ENCODE measurements around the gene TDRD7.

Gene TDRD7

DNA sequence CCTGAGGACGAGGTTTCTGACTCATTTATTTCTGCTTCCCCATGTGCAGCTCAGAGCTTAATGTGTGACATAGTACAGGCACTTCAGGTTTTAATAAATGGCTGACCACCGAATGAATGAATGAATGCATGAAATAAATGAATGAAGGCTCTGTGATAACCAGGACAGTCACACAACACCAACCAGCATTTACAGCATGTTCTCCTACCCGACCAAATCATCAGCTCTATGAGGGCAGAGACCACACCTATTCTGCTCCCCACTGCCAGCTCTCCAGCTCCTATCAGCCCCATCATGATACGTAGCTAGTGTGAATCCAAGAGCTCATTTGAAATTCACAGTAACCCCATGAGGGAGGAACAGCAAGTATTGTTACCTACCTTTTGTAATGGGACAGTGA is 94.4 kb downstream of the TDRD7 start:
- Histone ChIP-seq H3K4me3 (ENCODE audit: low read length) (no peak overlapping the region), H3K4me1 (ENCODE audit: control insufficient read depth, insufficient read depth, low read length) (peaks cover 34% of the 10 kb centered on the region), H3K9ac (ENCODE audit: low read length) (no peak overlapping the region), H3K9me3 (ENCODE audit: control insufficient read depth, low read length) (no peaks in the 10 kb centered on the region), H3K27me3 (ENCODE audit: control insufficient read depth, insufficient read depth, low read length) (peaks cover 37% of the 10 kb centered on the region), H3K36me3 (ENCODE audit: control insufficient read depth, insufficient read depth, low read length) (no peaks in the 10 kb centered on the region)

DNA sequence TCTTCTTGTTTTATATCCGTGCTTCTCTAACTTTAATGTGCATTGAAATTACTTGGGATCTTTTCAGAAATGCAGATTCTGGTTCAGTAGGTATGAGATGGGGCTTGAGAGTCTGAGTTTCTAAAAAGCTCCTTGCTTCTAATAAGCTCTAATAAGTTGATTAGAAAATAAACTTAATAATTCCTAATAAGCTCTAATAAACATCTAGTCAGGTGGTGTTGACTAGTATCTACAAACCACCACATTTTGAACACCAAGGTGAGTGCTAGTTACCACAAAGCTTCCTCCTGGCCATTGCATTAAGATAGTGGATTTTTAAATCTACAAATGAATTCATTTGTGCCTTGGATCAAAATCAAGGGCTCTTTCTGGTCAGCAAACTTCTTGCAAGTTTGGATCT is 94.9 kb downstream of the TDRD7 start:
- H3K9me3 ChIP-seq (ENCODE audit: control insufficient read depth, low read length), result no peaks in the 10 kb centered on the region
- H3K9ac ChIP-seq (ENCODE audit: low read length), result no peak overlapping the region
- H3K4me1 ChIP-seq (ENCODE audit: control insufficient read depth, insufficient read depth, low read length), result peaks cover 39% of the 10 kb centered on the region
- H3K36me3 ChIP-seq (ENCODE audit: control insufficient read depth, insufficient read depth, low read length), result no peaks in the 10 kb centered on the region
- no peak overlapping the region for H3K4me3 ChIP-seq (ENCODE audit: low read length)
- peaks cover 36% of the 10 kb centered on the region for H3K27me3 ChIP-seq (ENCODE audit: control insufficient read depth, insufficient read depth, low read length)

- H3K36me3 ChIP-seq (ENCODE audit: control insufficient read depth, insufficient read depth, low read length), result no peaks in the 10 kb centered on the region
- peaks cover 36% of the 10 kb centered on the region for H3K4me1 ChIP-seq (ENCODE audit: control insufficient read depth, insufficient read depth, low read length)
- H3K27me3 ChIP-seq (ENCODE audit: control insufficient read depth, insufficient read depth, low read length), result peaks cover 29% of the 10 kb centered on the region
- H3K9ac ChIP-seq (ENCODE audit: low read length), result no peak overlapping the region
- no peak overlapping the region for H3K4me3 ChIP-seq (ENCODE audit: low read length)
- H3K9me3 ChIP-seq (ENCODE audit: control insufficient read depth, low read length), result no peaks in the 10 kb centered on the region
These were observed 95.6 kb downstream of the TDRD7 start for GRCh38 chr9:97507428-97507984.

- Histone ChIP-seq H3K4me3 (ENCODE audit: low read length) (no peak overlapping the region), H3K36me3 (ENCODE audit: control insufficient read depth, insufficient read depth, low read length) (no peaks in the 10 kb centered on the region), H3K9me3 (ENCODE audit: control insufficient read depth, low read length) (no peaks in the 10 kb centered on the region), H3K27me3 (ENCODE audit: control insufficient read depth, insufficient read depth, low read length) (peaks cover 15% of the 10 kb centered on the region), H3K9ac (ENCODE audit: low read length) (no peak overlapping the region), H3K4me1 (ENCODE audit: control insufficient read depth, insufficient read depth, low read length) (peaks cover 23% of the 10 kb centered on the region)
These were observed 97.0 kb downstream of the TDRD7 start for GRCh38 chr9:97508852-97509251.

DNA sequence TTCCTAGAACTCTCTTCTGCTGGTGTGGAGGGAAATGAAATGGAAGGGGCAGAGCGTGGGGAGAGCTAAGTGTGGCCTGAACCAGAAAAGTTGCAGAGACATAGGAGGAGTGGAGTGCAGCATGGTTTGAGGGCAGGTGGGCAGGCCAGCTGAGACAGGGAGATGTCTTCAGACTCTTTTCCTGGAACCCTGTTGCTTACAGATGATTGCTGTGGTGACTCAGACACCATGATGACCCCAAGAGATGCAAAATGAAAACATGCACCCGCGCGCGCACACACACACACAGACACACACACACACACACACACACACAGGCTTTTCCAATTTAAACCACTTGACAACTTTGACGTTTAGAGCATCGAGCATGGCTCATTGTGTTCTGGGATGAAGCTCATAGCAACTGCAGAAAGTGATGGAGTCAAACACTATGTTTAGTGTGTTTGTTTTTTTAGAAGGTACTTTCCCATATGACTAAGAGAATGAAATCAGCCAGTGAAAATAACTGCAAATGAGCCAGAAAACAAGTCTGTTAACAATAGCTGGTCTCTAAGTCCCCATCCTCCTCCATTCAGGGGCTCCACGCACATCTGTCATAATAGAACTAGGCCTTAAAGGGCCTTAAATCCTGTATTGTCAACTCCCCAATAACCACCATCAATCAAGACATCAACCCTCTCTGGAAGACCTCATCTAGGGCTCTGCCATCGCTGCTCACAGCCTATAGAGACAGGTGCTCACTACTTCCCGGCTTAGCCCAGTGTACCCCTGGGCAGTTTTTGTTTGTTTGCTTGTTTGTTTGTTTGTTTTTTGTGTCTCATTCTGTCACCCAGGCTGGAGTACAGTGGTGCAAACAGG is 99.1 kb downstream of the TDRD7 start:
- no peaks in the 10 kb centered on the region for H3K9me3 ChIP-seq (ENCODE audit: control insufficient read depth, low read length)
- no peaks in the 10 kb centered on the region for H3K36me3 ChIP-seq (ENCODE audit: control insufficient read depth, insufficient read depth, low read length)
- H3K27me3 ChIP-seq (ENCODE audit: control insufficient read depth, insufficient read depth, low read length), result peaks cover 2% of the 10 kb centered on the region
- H3K4me1 ChIP-seq (ENCODE audit: control insufficient read depth, insufficient read depth, low read length), result peaks cover 10% of the 10 kb centered on the region
- H3K4me3 ChIP-seq (ENCODE audit: low read length), result no peak overlapping the region
- H3K9ac ChIP-seq (ENCODE audit: low read length), result no peak overlapping the region

- no peaks in the 10 kb centered on the region for H3K27me3 ChIP-seq (ENCODE audit: control insufficient read depth, insufficient read depth, low read length)
- H3K4me3 ChIP-seq (ENCODE audit: low read length), result no peak overlapping the region
- H3K9ac ChIP-seq (ENCODE audit: low read length), result no peak overlapping the region
- no peaks in the 10 kb centered on the region for H3K36me3 ChIP-seq (ENCODE audit: control insufficient read depth, insufficient read depth, low read length)
- peaks cover 10% of the 10 kb centered on the region for H3K4me1 ChIP-seq (ENCODE audit: control insufficient read depth, insufficient read depth, low read length)
- no peaks in the 10 kb centered on the region for H3K9me3 ChIP-seq (ENCODE audit: control insufficient read depth, low read length)
These were observed 99.9 kb downstream of the TDRD7 start for GRCh38 chr9:97511655-97512427.

GRCh38 chr9:97512966-97513560 is 101.2 kb downstream of the TDRD7 start:
- no peak overlapping the region for H3K4me3 ChIP-seq (ENCODE audit: low read length)
- H3K9me3 ChIP-seq (ENCODE audit: control insufficient read depth, low read length), result no peaks in the 10 kb centered on the region
- H3K27me3 ChIP-seq (ENCODE audit: control insufficient read depth, insufficient read depth, low read length), result peaks cover 2% of the 10 kb centered on the region
- no peak overlapping the region for H3K9ac ChIP-seq (ENCODE audit: low read length)
- peaks cover 15% of the 10 kb centered on the region for H3K4me1 ChIP-seq (ENCODE audit: control insufficient read depth, insufficient read depth, low read length)
- no peaks in the 10 kb centered on the region for H3K36me3 ChIP-seq (ENCODE audit: control insufficient read depth, insufficient read depth, low read length)

DNA sequence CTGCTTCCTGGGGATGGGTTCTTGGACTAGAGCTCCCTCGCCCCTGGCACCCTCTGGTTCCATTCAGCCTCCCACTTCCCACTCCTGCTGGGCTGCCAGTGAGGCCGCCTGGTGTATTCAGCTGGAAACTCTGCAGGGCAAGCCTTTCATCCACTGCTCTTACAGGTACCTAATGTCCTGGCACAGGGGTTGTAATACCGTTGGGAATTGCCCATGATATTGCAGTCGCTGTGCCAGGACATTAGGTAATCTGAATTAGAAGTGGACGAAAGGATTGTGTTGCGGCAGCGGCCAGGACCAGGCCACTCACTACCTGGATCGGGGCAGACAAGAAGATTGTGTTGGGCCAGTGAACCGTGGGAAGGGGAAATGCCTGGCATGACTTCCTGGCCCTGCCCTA is 102.6 kb downstream of the TDRD7 start:
- Histone ChIP-seq H3K9me3 (ENCODE audit: control insufficient read depth, low read length) (no peaks in the 10 kb centered on the region), H3K4me1 (ENCODE audit: control insufficient read depth, insufficient read depth, low read length) (peaks cover 19% of the 10 kb centered on the region), H3K9ac (ENCODE audit: low read length) (no peak overlapping the region), H3K36me3 (ENCODE audit: control insufficient read depth, insufficient read depth, low read length) (no peaks in the 10 kb centered on the region), H3K4me3 (ENCODE audit: low read length) (no peak overlapping the region), H3K27me3 (ENCODE audit: control insufficient read depth, insufficient read depth, low read length) (peaks cover 2% of the 10 kb centered on the region)

DNA sequence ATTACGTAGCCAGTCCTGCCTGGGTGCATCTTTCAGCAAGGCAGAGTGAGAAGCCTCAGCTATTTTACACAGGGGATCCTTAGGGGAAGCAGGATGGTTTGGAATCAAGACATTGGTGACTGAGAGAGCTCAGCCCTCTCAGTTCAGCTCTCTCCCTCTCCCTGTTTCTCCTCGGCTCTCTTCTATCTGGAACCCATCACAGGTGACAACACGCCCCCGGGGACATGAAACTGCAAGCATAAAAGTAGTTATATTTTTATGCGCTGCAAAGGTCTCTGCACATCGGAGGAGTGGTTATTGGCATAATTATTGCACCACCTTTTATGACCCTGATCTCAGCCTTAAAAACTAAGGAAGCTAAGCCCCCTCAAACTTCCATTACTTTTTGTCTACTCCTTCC is 103.8 kb downstream of the TDRD7 start:
- no peak overlapping the region for H3K9ac ChIP-seq (ENCODE audit: low read length)
- H3K27me3 ChIP-seq (ENCODE audit: control insufficient read depth, insufficient read depth, low read length), result peaks cover 2% of the 10 kb centered on the region
- H3K36me3 ChIP-seq (ENCODE audit: control insufficient read depth, insufficient read depth, low read length), result no peaks in the 10 kb centered on the region
- peaks cover 19% of the 10 kb centered on the region for H3K4me1 ChIP-seq (ENCODE audit: control insufficient read depth, insufficient read depth, low read length)
- no peaks in the 10 kb centered on the region for H3K9me3 ChIP-seq (ENCODE audit: control insufficient read depth, low read length)
- no peak overlapping the region for H3K4me3 ChIP-seq (ENCODE audit: low read length)

GRCh38 chr9:97516111-97516510 is 104.2 kb downstream of the TDRD7 start:
- H3K36me3 ChIP-seq (ENCODE audit: control insufficient read depth, insufficient read depth, low read length), result no peaks in the 10 kb centered on the region
- no peaks in the 10 kb centered on the region for H3K9me3 ChIP-seq (ENCODE audit: control insufficient read depth, low read length)
- H3K4me3 ChIP-seq (ENCODE audit: low read length), result no peak overlapping the region
- peaks cover 2% of the 10 kb centered on the region for H3K27me3 ChIP-seq (ENCODE audit: control insufficient read depth, insufficient read depth, low read length)
- H3K9ac ChIP-seq (ENCODE audit: low read length), result no peak overlapping the region
- H3K4me1 ChIP-seq (ENCODE audit: control insufficient read depth, insufficient read depth, low read length), result peaks cover 19% of the 10 kb centered on the region

- Histone ChIP-seq H3K27me3 (ENCODE audit: control insufficient read depth, insufficient read depth, low read length) (peaks cover 2% of the 10 kb centered on the region), H3K9me3 (ENCODE audit: control insufficient read depth, low read length) (no peaks in the 10 kb centered on the region), H3K4me1 (ENCODE audit: control insufficient read depth, insufficient read depth, low read length) (peaks cover 10% of the 10 kb centered on the region), H3K36me3 (ENCODE audit: control insufficient read depth, insufficient read depth, low read length) (no peaks in the 10 kb centered on the region), H3K4me3 (ENCODE audit: low read length) (no peak overlapping the region), H3K9ac (ENCODE audit: low read length) (no peak overlapping the region)
These were observed 105.6 kb downstream of the TDRD7 start for GRCh38 chr9:97517331-97518089.

All from mucosa of stomach (tissue), 1 donor.